ENCODE results near the gene FCN2.

Gene FCN2

GRCh38 chr9:134861595-134862334 lies 18.8 kb upstream of the FCN2 start:
- Histone ChIP-seq H3K4me1 (ENCODE audit: control insufficient read depth in 1 of 2, insufficient read depth in 2 of 2, low read length in 2 of 2) (no peaks in the 10 kb centered on the region), H3K36me3 (ENCODE audit: control insufficient read depth in 1 of 2, insufficient read depth in 2 of 2, low read length in 2 of 2) (no peaks in the 10 kb centered on the region), H3K4me3 (ENCODE audit: low read depth in 1 of 2, low read length in 2 of 2) (no peak overlapping the region), H3K27me3 (ENCODE audit: low read depth, low read length) (no peaks in the 10 kb centered on the region), H3K27ac (ENCODE audit: low read length) (no peak overlapping the region), H3K9me3 (ENCODE audit: control insufficient read depth in 1 of 2, low read length in 2 of 2) (no peaks in the 10 kb centered on the region)

GRCh38 chr9:134863306-134863902 lies 17.2 kb upstream of the FCN2 start:
- Histone ChIP-seq H3K36me3 (ENCODE audit: control insufficient read depth in 1 of 2, insufficient read depth in 2 of 2, low read length in 2 of 2) (no peaks in the 10 kb centered on the region), H3K9me3 (ENCODE audit: control insufficient read depth in 1 of 2, low read length in 2 of 2) (no peaks in the 10 kb centered on the region), H3K27me3 (ENCODE audit: low read depth, low read length) (no peaks in the 10 kb centered on the region), H3K4me3 (ENCODE audit: low read depth in 1 of 2, low read length in 2 of 2) (no peak overlapping the region), H3K4me1 (ENCODE audit: control insufficient read depth in 1 of 2, insufficient read depth in 2 of 2, low read length in 2 of 2) (no peaks in the 10 kb centered on the region), H3K27ac (ENCODE audit: low read length) (no peak overlapping the region)

GRCh38 chr9:134863941-134864820 lies 16.4 kb upstream of the FCN2 start:
- Histone ChIP-seq H3K36me3 (ENCODE audit: control insufficient read depth in 1 of 2, insufficient read depth in 2 of 2, low read length in 2 of 2) (no peaks in the 10 kb centered on the region), H3K4me3 (ENCODE audit: low read depth in 1 of 2, low read length in 2 of 2) (no peak overlapping the region), H3K27ac (ENCODE audit: low read length) (no peak overlapping the region), H3K27me3 (ENCODE audit: low read depth, low read length) (no peaks in the 10 kb centered on the region), H3K4me1 (ENCODE audit: control insufficient read depth in 1 of 2, insufficient read depth in 2 of 2, low read length in 2 of 2) (no peaks in the 10 kb centered on the region), H3K9me3 (ENCODE audit: control insufficient read depth in 1 of 2, low read length in 2 of 2) (no peaks in the 10 kb centered on the region)

- no peak overlapping the region for H3K27ac ChIP-seq (ENCODE audit: low read length)
- H3K36me3 ChIP-seq (ENCODE audit: control insufficient read depth in 1 of 2, insufficient read depth in 2 of 2, low read length in 2 of 2) = no peaks in the 10 kb centered on the region
- no peaks in the 10 kb centered on the region for H3K4me1 ChIP-seq (ENCODE audit: control insufficient read depth in 1 of 2, insufficient read depth in 2 of 2, low read length in 2 of 2)
- H3K27me3 ChIP-seq (ENCODE audit: low read depth, low read length) = no peaks in the 10 kb centered on the region
- H3K4me3 ChIP-seq (ENCODE audit: low read depth in 1 of 2, low read length in 2 of 2) = no peak overlapping the region
- no peaks in the 10 kb centered on the region for H3K9me3 ChIP-seq (ENCODE audit: control insufficient read depth in 1 of 2, low read length in 2 of 2)
Measured at GRCh38 chr9:134864821-134865190, 15.8 kb upstream of the FCN2 start.

GRCh38 chr9:134867917-134868750 lies 12.5 kb upstream of the FCN2 start:
- Histone ChIP-seq H3K36me3 (ENCODE audit: control insufficient read depth in 1 of 2, insufficient read depth in 2 of 2, low read length in 2 of 2) (no peaks in the 10 kb centered on the region), H3K4me1 (ENCODE audit: control insufficient read depth in 1 of 2, insufficient read depth in 2 of 2, low read length in 2 of 2) (no peaks in the 10 kb centered on the region), H3K4me3 (ENCODE audit: low read depth in 1 of 2, low read length in 2 of 2) (no peak overlapping the region), H3K9me3 (ENCODE audit: control insufficient read depth in 1 of 2, low read length in 2 of 2) (no peaks in the 10 kb centered on the region), H3K27ac (ENCODE audit: low read length) (no peak overlapping the region), H3K27me3 (ENCODE audit: low read depth, low read length) (no peaks in the 10 kb centered on the region)

GRCh38 chr9:134868751-134869553 lies 11.7 kb upstream of the FCN2 start:
- Histone ChIP-seq H3K27ac (ENCODE audit: low read length) (no peak overlapping the region), H3K27me3 (ENCODE audit: low read depth, low read length) (no peaks in the 10 kb centered on the region), H3K4me3 (ENCODE audit: low read depth in 1 of 2, low read length in 2 of 2) (no peak overlapping the region), H3K36me3 (ENCODE audit: control insufficient read depth in 1 of 2, insufficient read depth in 2 of 2, low read length in 2 of 2) (no peaks in the 10 kb centered on the region), H3K9me3 (ENCODE audit: control insufficient read depth in 1 of 2, low read length in 2 of 2) (no peaks in the 10 kb centered on the region), H3K4me1 (ENCODE audit: control insufficient read depth in 1 of 2, insufficient read depth in 2 of 2, low read length in 2 of 2) (no peaks in the 10 kb centered on the region)

GRCh38 chr9:134869554-134870300 lies 10.9 kb upstream of the FCN2 start:
- H3K36me3 ChIP-seq (ENCODE audit: control insufficient read depth in 1 of 2, insufficient read depth in 2 of 2, low read length in 2 of 2) = no peaks in the 10 kb centered on the region
- H3K4me1 ChIP-seq (ENCODE audit: control insufficient read depth in 1 of 2, insufficient read depth in 2 of 2, low read length in 2 of 2) = no peaks in the 10 kb centered on the region
- no peak overlapping the region for H3K27ac ChIP-seq (ENCODE audit: low read length)
- no peaks in the 10 kb centered on the region for H3K9me3 ChIP-seq (ENCODE audit: control insufficient read depth in 1 of 2, low read length in 2 of 2)
- H3K27me3 ChIP-seq (ENCODE audit: low read depth, low read length) = no peaks in the 10 kb centered on the region
- H3K4me3 ChIP-seq (ENCODE audit: low read depth in 1 of 2, low read length in 2 of 2) = no peak overlapping the region

- no peaks in the 10 kb centered on the region for H3K9me3 ChIP-seq (ENCODE audit: control insufficient read depth in 1 of 2, low read length in 2 of 2)
- H3K27me3 ChIP-seq (ENCODE audit: low read depth, low read length) = no peaks in the 10 kb centered on the region
- H3K4me3 ChIP-seq (ENCODE audit: low read depth in 1 of 2, low read length in 2 of 2) = no peak overlapping the region
- no peaks in the 10 kb centered on the region for H3K36me3 ChIP-seq (ENCODE audit: control insufficient read depth in 1 of 2, insufficient read depth in 2 of 2, low read length in 2 of 2)
- no peak overlapping the region for H3K27ac ChIP-seq (ENCODE audit: low read length)
- H3K4me1 ChIP-seq (ENCODE audit: control insufficient read depth in 1 of 2, insufficient read depth in 2 of 2, low read length in 2 of 2) = no peaks in the 10 kb centered on the region
Measured at GRCh38 chr9:134870301-134870694, 10.3 kb upstream of the FCN2 start.

- Histone ChIP-seq H3K36me3 (ENCODE audit: control insufficient read depth in 1 of 2, insufficient read depth in 2 of 2, low read length in 2 of 2) (no peaks in the 10 kb centered on the region), H3K27me3 (ENCODE audit: low read depth, low read length) (no peaks in the 10 kb centered on the region), H3K27ac (ENCODE audit: low read length) (no peak overlapping the region), H3K4me3 (ENCODE audit: low read depth in 1 of 2, low read length in 2 of 2) (no peak overlapping the region), H3K4me1 (ENCODE audit: control insufficient read depth in 1 of 2, insufficient read depth in 2 of 2, low read length in 2 of 2) (no peaks in the 10 kb centered on the region), H3K9me3 (ENCODE audit: control insufficient read depth in 1 of 2, low read length in 2 of 2) (no peaks in the 10 kb centered on the region)
Measured at GRCh38 chr9:134870746-134871662, 9.6 kb upstream of the FCN2 start.

All from muscle layer of duodenum (tissue), 2 donors.